Cerebellar cortex (tissue), 1 donor: ENCODE results near the gene F11.
"Not testable (repeated sequence)": the region's sequence is repeated elsewhere in the genome, so short reads cannot be mapped to it uniquely, and the experiment has no call there.

ENCODE experiments used
- DNase-seq: peaks from one replicate; pipeline ENCODE4 v3.0.0-alpha.2; 2015; ENCODE audit warnings: low spot score

Gene F11

DNA sequence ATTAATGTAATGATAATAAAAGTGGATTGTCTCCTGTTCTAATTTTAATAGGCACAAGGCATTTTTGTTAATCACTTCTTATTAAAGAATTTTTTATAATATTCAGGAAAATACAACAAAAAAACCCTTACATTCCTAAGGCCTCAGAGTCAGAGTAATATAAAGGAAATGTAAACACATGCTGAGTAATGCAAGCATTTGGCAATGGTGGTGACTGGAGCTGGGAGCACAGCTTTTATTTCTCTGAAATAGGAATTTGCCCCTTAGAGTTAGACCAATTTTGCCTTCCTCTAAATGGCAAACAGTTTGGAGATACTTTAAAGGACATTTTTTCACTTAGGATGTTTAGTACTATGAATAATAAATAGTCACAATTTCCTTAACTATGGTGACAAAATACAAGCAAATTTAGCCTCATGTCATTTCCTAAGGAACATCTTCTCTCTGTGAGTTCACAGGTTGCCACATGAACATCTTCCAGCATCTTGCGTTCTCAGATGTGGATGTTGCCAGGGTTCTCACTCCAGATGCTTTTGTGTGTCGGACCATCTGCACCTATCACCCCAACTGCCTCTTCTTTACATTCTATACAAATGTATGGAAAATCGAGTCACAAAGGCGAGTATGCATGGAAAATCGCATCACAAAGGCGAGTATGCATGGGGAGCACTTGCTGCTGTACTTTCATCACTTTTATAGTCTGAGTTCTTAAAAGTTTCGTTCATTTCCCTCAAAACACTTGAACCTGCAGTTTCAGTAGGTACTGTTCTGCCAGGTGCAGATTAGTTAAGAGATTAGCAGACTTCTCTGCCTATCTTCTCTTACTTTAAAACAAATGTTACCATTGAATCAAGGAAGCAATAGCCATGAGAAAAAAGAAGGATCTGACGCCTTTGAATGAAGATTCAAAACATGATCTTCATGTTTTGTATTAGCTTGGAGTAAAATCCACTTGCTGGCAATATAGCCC, 15.9 kb upstream of the F11 start:
- DNase-seq = no peak

DNA sequence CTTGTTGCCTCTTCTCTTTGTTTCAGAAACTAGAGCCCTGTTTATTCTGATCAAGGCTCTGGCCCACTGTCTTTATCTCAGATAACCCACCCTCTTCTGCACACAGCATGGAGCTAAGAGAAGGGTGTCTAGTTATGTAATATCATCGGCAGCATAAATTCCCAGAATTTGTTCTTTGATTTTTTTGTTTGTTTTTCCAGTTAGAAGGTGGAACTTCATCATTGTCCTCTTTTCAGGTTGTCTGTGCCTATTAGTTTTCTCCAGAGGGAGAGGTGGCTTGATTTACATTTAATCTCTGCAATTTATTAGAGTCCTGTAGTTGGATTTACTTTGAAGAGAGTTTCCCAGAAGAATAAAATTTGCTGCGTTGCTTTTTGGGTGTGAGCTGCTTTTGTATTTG, 15.2 kb upstream of the F11 start:
- DNase-seq = no peak

- DNase-seq = no peak
Measured at GRCh38 chr4:186255122-186255521, 10.9 kb upstream of the F11 start.

GRCh38 chr4:186258216-186258811, 7.7 kb upstream of the F11 start:
- no peak for DNase-seq

GRCh38 chr4:186260117-186260503, 5.9 kb upstream of the F11 start:
- no peak for DNase-seq

GRCh38 chr4:186260504-186261448, 5.2 kb upstream of the F11 start:
- DNase-seq = no peak

GRCh38 chr4:186264660-186265059, 1.3 kb upstream of the F11 start:
- no peak for DNase-seq

- DNase-seq = not testable (repeated sequence)
Measured at GRCh38 chr4:186265250-186265649, 739 bp upstream of the F11 start.

- no peak for DNase-seq
Measured at GRCh38 chr4:186266729-186267456, 904 bp downstream of the F11 start.

- no peak for DNase-seq
Measured at GRCh38 chr4:186271081-186271678, 5.2 kb downstream of the F11 start.

GRCh38 chr4:186272699-186273391, 6.9 kb downstream of the F11 start:
- no peak for DNase-seq

GRCh38 chr4:186273392-186273789, 7.4 kb downstream of the F11 start:
- not testable (repeated sequence) for DNase-seq

DNA sequence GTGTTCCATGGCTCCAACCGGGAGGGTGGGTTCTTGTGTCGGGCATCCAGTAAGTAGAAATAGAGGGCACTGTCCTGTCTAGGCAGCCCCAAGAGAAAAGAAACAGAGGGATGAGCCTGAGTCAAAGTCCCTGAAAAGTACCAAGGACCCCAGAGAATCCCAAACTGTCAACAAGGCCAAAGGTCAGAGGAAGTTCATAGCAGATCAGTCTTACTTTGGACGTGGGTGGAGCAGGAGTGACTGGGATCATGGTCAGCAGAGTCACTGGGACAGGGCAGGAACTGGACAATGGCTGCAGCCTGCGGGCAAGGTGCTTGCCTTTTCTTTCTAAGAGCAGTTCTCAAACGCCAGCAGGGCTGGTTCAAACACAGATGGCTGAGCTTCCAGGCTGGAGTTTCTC, 17.3 kb downstream of the F11 start:
- DNase-seq = no peak

DNA sequence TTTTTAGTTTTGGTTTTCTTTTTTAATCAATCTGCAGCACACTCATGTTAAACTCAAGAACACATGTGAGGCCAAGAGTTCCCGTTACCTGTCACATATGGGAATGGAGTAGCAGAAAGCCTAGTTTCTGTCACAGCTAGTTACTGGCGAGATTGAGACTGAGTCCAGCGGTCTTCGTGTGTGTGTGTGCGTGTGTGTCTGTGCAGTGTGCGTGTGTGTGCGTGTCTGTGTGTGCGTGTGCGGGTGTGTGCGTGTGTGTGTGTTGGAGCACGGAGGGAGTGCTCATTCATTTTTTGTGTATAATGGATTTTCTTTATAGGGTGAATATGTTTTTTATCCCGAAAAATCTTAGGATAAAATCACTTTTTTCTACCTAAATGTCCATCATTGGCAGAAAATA, 19.2 kb downstream of the F11 start:
- no peak for DNase-seq

DNA sequence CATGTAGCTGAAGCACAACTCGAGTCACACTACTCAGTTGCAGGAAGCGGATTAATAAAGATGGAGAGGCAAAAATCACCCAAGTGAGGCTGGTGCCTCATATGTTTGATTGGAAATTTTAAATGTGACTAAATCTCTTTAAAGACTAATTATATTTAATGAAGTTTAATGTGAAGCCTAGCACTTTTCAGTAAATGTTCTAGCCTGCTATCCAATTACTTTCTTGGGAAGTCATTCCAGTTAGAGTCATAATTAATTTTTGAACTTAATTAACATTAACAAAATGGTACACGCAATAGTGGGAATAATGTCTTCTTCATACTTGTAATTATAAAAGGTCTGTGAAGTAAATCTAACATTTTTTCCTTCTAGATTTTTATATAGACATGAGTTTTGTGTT, 20.6 kb downstream of the F11 start:
- no peak for DNase-seq

GRCh38 chr4:186291256-186291890, 25.4 kb downstream of the F11 start:
- DNase-seq = no peak

GRCh38 chr4:186294160-186294559, 28.2 kb downstream of the F11 start:
- no peak for DNase-seq

- no peak for DNase-seq
Measured at GRCh38 chr4:186296481-186296880, 30.5 kb downstream of the F11 start.

- peak; percentile 71 for DNase-seq
Measured at GRCh38 chr4:186297013-186297645, 31.1 kb downstream of the F11 start.
